H1 (cell line): ENCODE data around the gene WDR27. TPM values are rescaled to one million over a fixed set of nuclear protein-coding genes. Genes with fewer than 3 reads are reported as not detected.

Source experiments
- KDM4A ChIP-seq: IDR thresholded peaks from one replicate; pipeline ENCODE4 v1.7.1; 2012; ENCODE audit warnings: low read depth, mild to moderate bottlenecking, moderate library complexity, low read length, inconsistent platforms; ENCODE audit not compliant: severe bottlenecking
- NRF1 ChIP-seq: IDR thresholded peaks from 2 replicates; pipeline ENCODE4 v1.6.1; 2011; ENCODE audit warnings: mild to moderate bottlenecking, low read depth, low read length, improper control_type of control experiment
- RXRA ChIP-seq: IDR thresholded peaks from 2 replicates; pipeline ENCODE4 v1.6.1; 2011; ENCODE audit warnings: low read depth, mild to moderate bottlenecking, low read length, moderate library complexity; ENCODE audit not compliant: insufficient read depth
- TAF7 ChIP-seq: optimal IDR thresholded peaks from 2 replicates; pipeline ENCODE3; 2011; ENCODE audit warnings: low read depth, mild to moderate bottlenecking, inconsistent platforms, low read length, moderate library complexity, borderline replicate concordance
- polyA plus RNA-seq, 7 experiments: library from polyadenylated mRNA; depleted of rRNA in 3 of 7; stranded (reverse) in 5 of 7; unstranded in 2 of 7; fragments of >200 nt in 5 of 7; fragments of 200-250 nt in 2 of 7; gene quantifications; 1 replicate in 5 of 7; 2 replicates in 1 of 7; 4 replicates in 1 of 7; pipeline versions ENCODE4 v1.2.1 to v1.2.3, GENCODE V29; 2011 to 2013; ENCODE audit warnings: missing spikeins in 2 of 7, mixed read lengths in 2 of 7
- total RNA-seq: library from RNA; stranded (reverse); fragmentation: NEBNext Ultra II Directional; extraction: Animal tissue kit (Norgen Biotek cat#: 25700); gene quantifications from 2 replicates; pipeline ENCODE4 v1.2.1, GENCODE V29; 2021
- TF ChIP-seq, protein P1 (sequence below): fragments of 300-600 bp; sonication (generic); IDR thresholded peaks from 2 replicates; pipeline ENCODE4 v1.7.1; 2012; ENCODE audit warnings: low read length, moderate library complexity, mild to moderate bottlenecking, inconsistent platforms; ENCODE audit not compliant: insufficient replicate concordance
- TF ChIP-seq, protein P2 (sequence below), 3 experiments: IDR thresholded peaks; 1 replicate in 2 of 3; 2 replicates in 1 of 3; pipeline versions ENCODE4 v1.5.1 to v1.6.1; 2011; ENCODE audit warnings: low read length in 3 of 3, mild to moderate bottlenecking in 3 of 3, inconsistent platforms in 2 of 3, low read depth in 1 of 3, moderate library complexity in 1 of 3; ENCODE audit not compliant: insufficient read depth in 1 of 3; ENCODE audit errors: control extremely low read depth in 1 of 3

WDR27 gene
- total and polyA plus RNA-seq, 2 of the 8 experiments (the other 6 are each of a cell fraction or from before 2014, with no cell fraction given): 53.6 to 68.6 TPM

GRCh38 chr6:169725125-169726048 lies 23.6 kb upstream of the WDR27 start (continued):
- TF ChIP-seq, protein P1, sequence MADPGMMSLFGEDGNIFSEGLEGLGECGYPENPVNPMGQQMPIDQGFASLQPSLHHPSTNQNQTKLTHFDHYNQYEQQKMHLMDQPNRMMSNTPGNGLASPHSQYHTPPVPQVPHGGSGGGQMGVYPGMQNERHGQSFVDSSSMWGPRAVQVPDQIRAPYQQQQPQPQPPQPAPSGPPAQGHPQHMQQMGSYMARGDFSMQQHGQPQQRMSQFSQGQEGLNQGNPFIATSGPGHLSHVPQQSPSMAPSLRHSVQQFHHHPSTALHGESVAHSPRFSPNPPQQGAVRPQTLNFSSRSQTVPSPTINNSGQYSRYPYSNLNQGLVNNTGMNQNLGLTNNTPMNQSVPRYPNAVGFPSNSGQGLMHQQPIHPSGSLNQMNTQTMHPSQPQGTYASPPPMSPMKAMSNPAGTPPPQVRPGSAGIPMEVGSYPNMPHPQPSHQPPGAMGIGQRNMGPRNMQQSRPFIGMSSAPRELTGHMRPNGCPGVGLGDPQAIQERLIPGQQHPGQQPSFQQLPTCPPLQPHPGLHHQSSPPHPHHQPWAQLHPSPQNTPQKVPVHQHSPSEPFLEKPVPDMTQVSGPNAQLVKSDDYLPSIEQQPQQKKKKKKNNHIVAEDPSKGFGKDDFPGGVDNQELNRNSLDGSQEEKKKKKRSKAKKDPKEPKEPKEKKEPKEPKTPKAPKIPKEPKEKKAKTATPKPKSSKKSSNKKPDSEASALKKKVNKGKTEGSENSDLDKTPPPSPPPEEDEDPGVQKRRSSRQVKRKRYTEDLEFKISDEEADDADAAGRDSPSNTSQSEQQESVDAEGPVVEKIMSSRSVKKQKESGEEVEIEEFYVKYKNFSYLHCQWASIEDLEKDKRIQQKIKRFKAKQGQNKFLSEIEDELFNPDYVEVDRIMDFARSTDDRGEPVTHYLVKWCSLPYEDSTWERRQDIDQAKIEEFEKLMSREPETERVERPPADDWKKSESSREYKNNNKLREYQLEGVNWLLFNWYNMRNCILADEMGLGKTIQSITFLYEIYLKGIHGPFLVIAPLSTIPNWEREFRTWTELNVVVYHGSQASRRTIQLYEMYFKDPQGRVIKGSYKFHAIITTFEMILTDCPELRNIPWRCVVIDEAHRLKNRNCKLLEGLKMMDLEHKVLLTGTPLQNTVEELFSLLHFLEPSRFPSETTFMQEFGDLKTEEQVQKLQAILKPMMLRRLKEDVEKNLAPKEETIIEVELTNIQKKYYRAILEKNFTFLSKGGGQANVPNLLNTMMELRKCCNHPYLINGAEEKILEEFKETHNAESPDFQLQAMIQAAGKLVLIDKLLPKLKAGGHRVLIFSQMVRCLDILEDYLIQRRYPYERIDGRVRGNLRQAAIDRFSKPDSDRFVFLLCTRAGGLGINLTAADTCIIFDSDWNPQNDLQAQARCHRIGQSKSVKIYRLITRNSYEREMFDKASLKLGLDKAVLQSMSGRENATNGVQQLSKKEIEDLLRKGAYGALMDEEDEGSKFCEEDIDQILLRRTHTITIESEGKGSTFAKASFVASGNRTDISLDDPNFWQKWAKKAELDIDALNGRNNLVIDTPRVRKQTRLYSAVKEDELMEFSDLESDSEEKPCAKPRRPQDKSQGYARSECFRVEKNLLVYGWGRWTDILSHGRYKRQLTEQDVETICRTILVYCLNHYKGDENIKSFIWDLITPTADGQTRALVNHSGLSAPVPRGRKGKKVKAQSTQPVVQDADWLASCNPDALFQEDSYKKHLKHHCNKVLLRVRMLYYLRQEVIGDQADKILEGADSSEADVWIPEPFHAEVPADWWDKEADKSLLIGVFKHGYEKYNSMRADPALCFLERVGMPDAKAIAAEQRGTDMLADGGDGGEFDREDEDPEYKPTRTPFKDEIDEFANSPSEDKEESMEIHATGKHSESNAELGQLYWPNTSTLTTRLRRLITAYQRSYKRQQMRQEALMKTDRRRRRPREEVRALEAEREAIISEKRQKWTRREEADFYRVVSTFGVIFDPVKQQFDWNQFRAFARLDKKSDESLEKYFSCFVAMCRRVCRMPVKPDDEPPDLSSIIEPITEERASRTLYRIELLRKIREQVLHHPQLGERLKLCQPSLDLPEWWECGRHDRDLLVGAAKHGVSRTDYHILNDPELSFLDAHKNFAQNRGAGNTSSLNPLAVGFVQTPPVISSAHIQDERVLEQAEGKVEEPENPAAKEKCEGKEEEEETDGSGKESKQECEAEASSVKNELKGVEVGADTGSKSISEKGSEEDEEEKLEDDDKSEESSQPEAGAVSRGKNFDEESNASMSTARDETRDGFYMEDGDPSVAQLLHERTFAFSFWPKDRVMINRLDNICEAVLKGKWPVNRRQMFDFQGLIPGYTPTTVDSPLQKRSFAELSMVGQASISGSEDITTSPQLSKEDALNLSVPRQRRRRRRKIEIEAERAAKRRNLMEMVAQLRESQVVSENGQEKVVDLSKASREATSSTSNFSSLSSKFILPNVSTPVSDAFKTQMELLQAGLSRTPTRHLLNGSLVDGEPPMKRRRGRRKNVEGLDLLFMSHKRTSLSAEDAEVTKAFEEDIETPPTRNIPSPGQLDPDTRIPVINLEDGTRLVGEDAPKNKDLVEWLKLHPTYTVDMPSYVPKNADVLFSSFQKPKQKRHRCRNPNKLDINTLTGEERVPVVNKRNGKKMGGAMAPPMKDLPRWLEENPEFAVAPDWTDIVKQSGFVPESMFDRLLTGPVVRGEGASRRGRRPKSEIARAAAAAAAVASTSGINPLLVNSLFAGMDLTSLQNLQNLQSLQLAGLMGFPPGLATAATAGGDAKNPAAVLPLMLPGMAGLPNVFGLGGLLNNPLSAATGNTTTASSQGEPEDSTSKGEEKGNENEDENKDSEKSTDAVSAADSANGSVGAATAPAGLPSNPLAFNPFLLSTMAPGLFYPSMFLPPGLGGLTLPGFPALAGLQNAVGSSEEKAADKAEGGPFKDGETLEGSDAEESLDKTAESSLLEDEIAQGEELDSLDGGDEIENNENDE: no peak
- TF ChIP-seq, protein P2, sequence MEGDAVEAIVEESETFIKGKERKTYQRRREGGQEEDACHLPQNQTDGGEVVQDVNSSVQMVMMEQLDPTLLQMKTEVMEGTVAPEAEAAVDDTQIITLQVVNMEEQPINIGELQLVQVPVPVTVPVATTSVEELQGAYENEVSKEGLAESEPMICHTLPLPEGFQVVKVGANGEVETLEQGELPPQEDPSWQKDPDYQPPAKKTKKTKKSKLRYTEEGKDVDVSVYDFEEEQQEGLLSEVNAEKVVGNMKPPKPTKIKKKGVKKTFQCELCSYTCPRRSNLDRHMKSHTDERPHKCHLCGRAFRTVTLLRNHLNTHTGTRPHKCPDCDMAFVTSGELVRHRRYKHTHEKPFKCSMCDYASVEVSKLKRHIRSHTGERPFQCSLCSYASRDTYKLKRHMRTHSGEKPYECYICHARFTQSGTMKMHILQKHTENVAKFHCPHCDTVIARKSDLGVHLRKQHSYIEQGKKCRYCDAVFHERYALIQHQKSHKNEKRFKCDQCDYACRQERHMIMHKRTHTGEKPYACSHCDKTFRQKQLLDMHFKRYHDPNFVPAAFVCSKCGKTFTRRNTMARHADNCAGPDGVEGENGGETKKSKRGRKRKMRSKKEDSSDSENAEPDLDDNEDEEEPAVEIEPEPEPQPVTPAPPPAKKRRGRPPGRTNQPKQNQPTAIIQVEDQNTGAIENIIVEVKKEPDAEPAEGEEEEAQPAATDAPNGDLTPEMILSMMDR (IDR thresholded peaks at IDR 0.05; ENCODE audit: control extremely low read depth in 1 of 3, insufficient read depth in 1 of 3, low read depth in 1 of 3, low read length in 3 of 3): no peak
- TF ChIP-seq RXRA: no peak
- no peak for TF ChIP-seq KDM4A
- TF ChIP-seq TAF7: no peak
- TF ChIP-seq NRF1: no peak
